KMS-11 (cell line): ENCODE results near the gene NME7.

ENCODE experiments used
- H2AFZ ChIP-seq: fragments of 200-600 bp; sonication (generic); 2 replicates; pipeline ENCODE4 v1.6.1; 2016; ENCODE audit warnings: antibody characterized with exemption, mixed run types, low read depth
- H3K27ac ChIP-seq: fragments of 200-600 bp; sonication (generic); 2 replicates; pipeline ENCODE4 v1.6.1; 2016; ENCODE audit warnings: mild to moderate bottlenecking, mixed run types
- H3K27me3 ChIP-seq: fragments of 200-600 bp; sonication (generic); 2 replicates; pipeline ENCODE4 v1.6.1; 2017; ENCODE audit warnings: mild to moderate bottlenecking, low read depth, mixed run types, moderate library complexity; ENCODE audit not compliant: insufficient read depth
- H3K36me3 ChIP-seq: fragments of 200-600 bp; sonication (generic); 2 replicates; pipeline ENCODE4 v1.6.1; 2017; ENCODE audit warnings: mild to moderate bottlenecking, mixed run types; ENCODE audit not compliant: insufficient read depth
- H3K4me1 ChIP-seq: fragments of 200-600 bp; sonication (generic); 2 replicates; pipeline ENCODE4 v1.6.1; 2016; ENCODE audit warnings: mild to moderate bottlenecking, low read depth, mixed run types; ENCODE audit not compliant: poor library complexity, severe bottlenecking
- H3K4me2 ChIP-seq: fragments of 200-600 bp; sonication (generic); 2 replicates; pipeline ENCODE4 v1.7.0; 2016; ENCODE audit warnings: mild to moderate bottlenecking, mixed run types
- H3K4me3 ChIP-seq: fragments of 200-600 bp; sonication (generic); IDR thresholded peaks from 2 replicates; pipeline ENCODE4 v1.6.1; 2017; ENCODE audit warnings: low read depth, low read length, mixed read lengths; ENCODE audit not compliant: insufficient read depth
- H3K79me2 ChIP-seq: fragments of 200-600 bp; sonication (generic); 2 replicates; pipeline ENCODE4 v1.6.1; 2016; ENCODE audit warnings: low read depth, mixed run types; ENCODE audit not compliant: insufficient read depth
- H3K9ac ChIP-seq: fragments of 200-600 bp; sonication (generic); 2 replicates; pipeline ENCODE4 v1.6.1; 2016; ENCODE audit warnings: mild to moderate bottlenecking, mixed run types
- H4K20me1 ChIP-seq: fragments of 200-600 bp; sonication (generic); 2 replicates; pipeline ENCODE4 v1.6.1; 2016; ENCODE audit warnings: mild to moderate bottlenecking, mixed run types; ENCODE audit not compliant: insufficient read depth
- CTCF ChIP-seq: fragments of 200-600 bp; sonication (generic); conservative IDR thresholded peaks from 2 replicates; pipeline ENCODE4 v1.6.1; 2017; ENCODE audit warnings: low read depth, mild to moderate bottlenecking, antibody characterized with exemption, low read length, moderate library complexity, mixed read lengths

The NME7 gene

DNA sequence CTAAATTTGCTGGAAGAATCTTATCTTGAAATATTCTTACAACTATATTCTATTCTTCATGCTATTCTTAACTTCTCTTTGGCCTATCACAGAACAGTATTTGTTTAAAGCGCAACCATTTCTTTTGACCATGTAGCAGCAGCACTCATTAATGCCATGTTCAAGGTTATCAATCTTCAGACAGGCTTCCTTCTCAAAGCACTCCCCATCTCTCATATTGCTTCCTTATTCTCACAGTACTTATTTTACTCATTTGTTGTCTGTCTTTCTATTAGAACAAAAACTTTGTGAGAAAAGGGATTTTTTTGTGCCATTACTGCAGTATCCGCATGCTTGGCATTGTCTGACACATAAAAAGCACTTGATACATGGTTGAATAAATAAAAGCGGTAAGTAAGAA, 171.4 kb downstream of the NME7 start:
- H4K20me1 ChIP-seq, result no peaks in the 10 kb centered on the region
- H3K27ac ChIP-seq, result no peak overlapping the region
- no peak overlapping the region for H2AFZ ChIP-seq
- no peak overlapping the region for H3K4me3 ChIP-seq
- no peaks in the 10 kb centered on the region for H3K4me1 ChIP-seq
- H3K79me2 ChIP-seq, result no peaks in the 10 kb centered on the region
- no peaks in the 10 kb centered on the region for H3K27me3 ChIP-seq
- no peak overlapping the region for H3K4me2 ChIP-seq
- no peaks in the 10 kb centered on the region for H3K36me3 ChIP-seq
- no peak overlapping the region for H3K9ac ChIP-seq
- TF ChIP-seq CTCF, result no peak

- no peak for TF ChIP-seq CTCF
- H3K79me2 ChIP-seq, result no peaks in the 10 kb centered on the region
- H3K27me3 ChIP-seq, result no peaks in the 10 kb centered on the region
- H3K9ac ChIP-seq, result no peak overlapping the region
- no peaks in the 10 kb centered on the region for H4K20me1 ChIP-seq
- no peak overlapping the region for H3K4me3 ChIP-seq
- no peak overlapping the region for H2AFZ ChIP-seq
- H3K36me3 ChIP-seq, result no peaks in the 10 kb centered on the region
- H3K4me1 ChIP-seq, result no peaks in the 10 kb centered on the region
- no peak overlapping the region for H3K27ac ChIP-seq
- no peak overlapping the region for H3K4me2 ChIP-seq
Observed at GRCh38 chr1:169193191-169193850, 174.3 kb downstream of the NME7 start.

- no peak for TF ChIP-seq CTCF
Observed at GRCh38 chr1:169186106-169186505, 181.5 kb downstream of the NME7 start.

DNA sequence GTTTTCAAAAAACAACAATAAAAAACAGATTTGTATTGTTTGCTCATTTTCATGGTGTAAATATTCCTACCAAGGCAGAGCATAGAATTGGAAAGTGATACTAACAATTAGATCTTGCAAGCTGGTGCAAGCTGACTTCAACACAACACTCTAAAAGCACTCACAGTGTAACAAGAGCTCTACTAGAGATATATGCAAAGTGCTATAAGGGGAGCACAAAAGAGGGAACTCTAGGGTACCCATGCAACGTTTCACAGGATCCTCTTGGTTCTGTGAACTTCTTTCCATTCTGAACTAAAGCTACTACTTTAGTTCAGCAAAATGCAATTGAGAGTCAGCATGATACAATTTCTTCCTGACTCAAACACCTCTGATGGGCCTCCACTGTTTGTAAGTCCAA, 182.8 kb downstream of the NME7 start:
- no peak overlapping the region for H2AFZ ChIP-seq

More at GRCh38 chr1:169186106-169186505, 181.5 kb downstream of the NME7 start:
- H3K27me3 ChIP-seq, result no peaks in the 10 kb centered on the region
- H3K79me2 ChIP-seq, result no peaks in the 10 kb centered on the region
- H2AFZ ChIP-seq, result no peak overlapping the region
- no peaks in the 10 kb centered on the region for H4K20me1 ChIP-seq
- H3K27ac ChIP-seq, result no peak overlapping the region
- H3K4me3 ChIP-seq, result no peak overlapping the region
- H3K4me1 ChIP-seq, result no peaks in the 10 kb centered on the region
- no peak overlapping the region for H3K4me2 ChIP-seq
- H3K9ac ChIP-seq, result no peak overlapping the region
- no peaks in the 10 kb centered on the region for H3K36me3 ChIP-seq

More for the DNA sequence above, 182.8 kb downstream of the NME7 start:
- H3K4me3 ChIP-seq, result no peak overlapping the region
- H3K27me3 ChIP-seq, result no peaks in the 10 kb centered on the region
- no peaks in the 10 kb centered on the region for H3K4me1 ChIP-seq
- no peak overlapping the region for H3K4me2 ChIP-seq
- no peaks in the 10 kb centered on the region for H4K20me1 ChIP-seq
- H3K36me3 ChIP-seq, result no peaks in the 10 kb centered on the region
- H3K79me2 ChIP-seq, result no peaks in the 10 kb centered on the region
- no peak overlapping the region for H3K9ac ChIP-seq
- H3K27ac ChIP-seq, result no peak overlapping the region
- TF ChIP-seq CTCF, result no peak
